Thoracic aorta (tissue), 2 donors: ENCODE data around the gene LSG1. TPM values are rescaled to one million over a fixed set of nuclear protein-coding genes. Genes with fewer than 3 reads are reported as not detected.
A peak's percentile ranks its signal among the peaks of the same experiment; 100 is the strongest.

ENCODE experiments used
- ATAC-seq: fragments of 150-250 bp; one replicate; pipeline ENCODE4 v1.8.0; 2017; ENCODE audit warnings: low read depth; ENCODE audit not compliant: insufficient number of reproducible peaks, low FRiP score
- DNase-seq: peaks from one replicate; pipeline ENCODE4 v3.0.0-alpha.2; 2020; ENCODE audit warnings: low spot score
- H3K27ac ChIP-seq, 2 donors: fragments of 200-600 bp; sonication (generic); 1 replicate in 1 of 2; 2 replicates in 1 of 2; pipeline ENCODE4 v1.5.1; 2016; ENCODE audit warnings: mild to moderate bottlenecking in 2 of 2, moderate library complexity in 2 of 2
- H3K27me3 ChIP-seq: fragments of 200-600 bp; sonication (generic); replicated peaks from 2 replicates; pipeline ENCODE4 v1.6.0; 2016; ENCODE audit warnings: mild to moderate bottlenecking; ENCODE audit not compliant: insufficient read depth
- H3K36me3 ChIP-seq: fragments of 200-600 bp; sonication (generic); one replicate; pipeline ENCODE4 v1.5.1; 2016
- H3K4me1 ChIP-seq, 2 donors: fragments of 200-600 bp; sonication (generic); 1 replicate in 1 of 2; 2 replicates in 1 of 2; pipeline versions ENCODE4 v1.5.1 to v1.6.0; 2016; ENCODE audit warnings: low read depth in 2 of 2, mild to moderate bottlenecking in 1 of 2; ENCODE audit not compliant: control insufficient read depth in 1 of 2
- H3K4me3 ChIP-seq: fragments of 200-600 bp; sonication (generic); 2 replicates; pipeline ENCODE4 v1.5.1; 2016; ENCODE audit warnings: mild to moderate bottlenecking
- H3K9me3 ChIP-seq: fragments of 200-600 bp; sonication (generic); 2 replicates; pipeline ENCODE4 v1.5.1; 2016
- CTCF ChIP-seq: fragments of 200-600 bp; sonication (generic); IDR thresholded peaks from one replicate; pipeline ENCODE4 v1.5.1; 2019; ENCODE audit warnings: antibody characterized with exemption
- total RNA-seq, 2 donors: library from RNA; depleted of rRNA; stranded (reverse); fragments of >200 nt; gene quantifications; one replicate each; pipeline versions ENCODE4 v1.1.0 to v1.2.3, GENCODE V29; 2016

Gene LSG1
- total RNA-seq, 2 donors from 2014 or later: 19.4 to 59.3 TPM

GRCh38 chr3:194598771-194599557 is 73.0 kb downstream of the LSG1 start:
- peaks cover 0 to 7% of the 10 kb centered on the region in 2 donors for H3K4me1 ChIP-seq
- no peak overlapping the region for H3K4me3 ChIP-seq
- DNase-seq: no peak
- H3K36me3 ChIP-seq: no peaks in the 10 kb centered on the region
- no peaks in the 10 kb centered on the region for H3K9me3 ChIP-seq
- ATAC-seq: no peak
- no peaks in the 10 kb centered on the region for H3K27me3 ChIP-seq
- H3K27ac ChIP-seq: no peak overlapping the region
- TF ChIP-seq CTCF: no peak

- no peak for TF ChIP-seq CTCF
- Histone ChIP-seq H3K9me3 (no peaks in the 10 kb centered on the region), H3K4me1 (peaks cover 10 to 25% of the 10 kb centered on the region in 2 donors), H3K27ac (no peak overlapping the region), H3K27me3 (no peaks in the 10 kb centered on the region), H3K4me3 (no peak overlapping the region), H3K36me3 (no peaks in the 10 kb centered on the region)
- DNase-seq: no peak
- ATAC-seq: no peak
These were observed 75.1 kb downstream of the LSG1 start for GRCh38 chr3:194596906-194597305.

- Histone ChIP-seq H3K4me3 (no peak overlapping the region), H3K27ac (peak overlapping the region; percentile 49 to 71), H3K27me3 (no peaks in the 10 kb centered on the region), H3K9me3 (no peaks in the 10 kb centered on the region), H3K36me3 (no peaks in the 10 kb centered on the region), H3K4me1 (peaks cover 10 to 32% of the 10 kb centered on the region in 2 donors)
- DNase-seq: no peak
- ATAC-seq: no peak
- no peak for TF ChIP-seq CTCF
These were observed 78.9 kb downstream of the LSG1 start for GRCh38 chr3:194592798-194593752.

Other genes with a start within 250 kb of the LSG1 start
- 100 to 1,000 TPM; 188 to 361 TPM for gene ATP13A3, start 185.2 kb downstream of the LSG1 start, total RNA-seq
- gene TMEM44, start 38.8 kb downstream of the LSG1 start, total RNA-seq: 10 to 100 TPM; 11.0 to 11.5 TPM
- gene FAM43A, start 13.7 kb upstream of the LSG1 start, total RNA-seq: 10 to 100 TPM; 10.3 to 17.8 TPM